IPS-18c (cell line): ENCODE data around the gene CADPS2.

Source experiments
- H3K4me3 ChIP-seq: 2 replicates; pipeline ENCODE4 v1.7.0; 2013; ENCODE audit warnings: low read depth, mild to moderate bottlenecking, low read length, moderate library complexity; ENCODE audit not compliant: insufficient read depth
- H3K9me3 ChIP-seq: one replicate; pipeline ENCODE4 v1.6.1; 2013; ENCODE audit warnings: mild to moderate bottlenecking, low read length, moderate library complexity; ENCODE audit not compliant: control insufficient read depth, insufficient read depth

The CADPS2 gene

DNA sequence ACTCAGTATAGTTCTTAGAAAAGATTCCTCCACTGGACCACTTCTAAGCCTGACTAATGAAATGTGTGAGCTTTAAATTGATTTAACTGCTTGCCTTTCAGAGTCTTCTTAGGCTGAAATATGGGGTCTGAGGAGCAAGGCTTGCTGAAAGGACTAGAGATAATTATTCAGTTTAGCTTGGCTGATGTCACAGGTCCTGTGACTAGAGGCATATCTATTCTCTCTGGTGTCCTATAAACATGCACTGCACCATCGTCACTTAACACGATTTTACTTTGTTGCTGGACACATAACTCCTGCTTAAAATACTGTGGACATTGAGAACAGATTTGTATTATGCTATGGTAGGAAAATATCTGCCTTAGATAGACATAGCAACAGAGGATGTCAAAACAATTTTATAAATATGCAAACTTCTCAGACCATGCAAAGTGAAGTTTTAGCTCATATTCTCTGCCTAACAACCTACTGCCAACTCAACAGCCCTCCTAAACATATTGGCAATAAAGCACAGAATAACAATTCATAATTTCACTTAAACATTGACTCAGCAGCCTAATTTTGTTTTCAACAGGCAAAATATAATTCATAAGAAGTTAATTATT lies 267.6 kb downstream of the CADPS2 start:
- H3K9me3 ChIP-seq: no peaks in the 10 kb centered on the region
- no peak overlapping the region for H3K4me3 ChIP-seq

DNA sequence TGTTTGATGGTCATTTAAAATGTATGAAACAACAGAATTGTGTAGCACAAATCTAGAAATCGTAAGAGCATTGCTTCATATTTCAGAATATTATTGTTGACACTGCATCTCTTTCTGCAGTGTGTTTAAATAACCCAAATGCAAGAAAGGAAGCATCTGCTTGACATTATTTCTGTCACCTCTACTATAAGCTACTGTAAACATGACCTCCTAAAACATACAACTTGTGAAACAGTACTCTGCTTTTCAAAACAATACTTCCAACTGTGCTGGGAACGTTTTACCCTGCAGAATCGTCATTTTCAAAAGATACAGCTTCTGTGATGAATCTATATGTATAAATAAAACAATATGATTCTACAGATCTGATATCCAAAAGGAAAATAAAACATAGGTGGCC lies 269.3 kb downstream of the CADPS2 start:
- Histone ChIP-seq H3K9me3 (no peaks in the 10 kb centered on the region), H3K4me3 (no peak overlapping the region)

GRCh38 chr7:122605929-122606328 lies 280.3 kb downstream of the CADPS2 start:
- no peak overlapping the region for H3K4me3 ChIP-seq
- no peaks in the 10 kb centered on the region for H3K9me3 ChIP-seq

DNA sequence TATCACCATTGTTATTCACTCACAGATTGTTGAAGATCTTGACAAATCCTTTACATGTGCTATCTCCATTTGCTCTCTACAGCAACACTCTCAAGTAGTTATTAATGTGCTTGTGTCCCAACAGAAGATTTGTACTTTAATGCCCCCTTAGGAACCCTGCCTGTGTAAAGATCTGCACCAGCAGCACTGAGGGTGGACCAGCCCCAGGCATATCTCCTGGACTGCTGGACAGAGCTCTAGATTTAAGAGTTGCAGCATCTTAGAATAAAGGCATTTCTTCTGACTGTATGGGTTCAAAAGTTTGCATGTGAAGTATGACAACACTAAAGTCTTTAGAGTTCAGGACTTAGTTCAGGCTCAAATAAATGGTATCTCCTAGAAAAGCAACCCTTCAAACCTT lies 282.0 kb downstream of the CADPS2 start:
- no peaks in the 10 kb centered on the region for H3K9me3 ChIP-seq
- H3K4me3 ChIP-seq: no peak overlapping the region

GRCh38 chr7:122602800-122603199 lies 283.5 kb downstream of the CADPS2 start:
- H3K9me3 ChIP-seq: no peaks in the 10 kb centered on the region
- H3K4me3 ChIP-seq: no peak overlapping the region

GRCh38 chr7:122600630-122601029 lies 285.6 kb downstream of the CADPS2 start:
- no peak overlapping the region for H3K4me3 ChIP-seq
- H3K9me3 ChIP-seq: no peaks in the 10 kb centered on the region

GRCh38 chr7:122600042-122600441 lies 286.2 kb downstream of the CADPS2 start:
- Histone ChIP-seq H3K9me3 (no peaks in the 10 kb centered on the region), H3K4me3 (no peak overlapping the region)

DNA sequence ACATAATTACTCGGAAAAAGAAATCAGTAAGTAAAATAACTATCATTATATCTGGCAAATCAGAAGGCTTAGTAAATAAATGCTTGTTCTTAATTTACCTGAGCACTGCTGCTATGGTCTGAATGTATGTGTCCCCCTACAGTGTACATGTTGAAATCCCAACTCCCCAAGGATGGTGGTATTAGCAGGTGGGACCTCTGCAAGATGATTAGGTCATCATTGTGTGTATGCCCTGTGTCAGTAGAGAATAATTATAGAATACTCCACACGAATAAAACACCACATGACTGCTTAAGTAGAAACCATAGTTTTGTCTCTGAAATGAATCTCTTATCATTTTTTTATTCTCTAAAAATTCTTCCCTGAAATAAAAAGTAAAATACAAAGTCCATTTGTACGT lies 289.0 kb downstream of the CADPS2 start:
- Histone ChIP-seq H3K9me3 (no peaks in the 10 kb centered on the region), H3K4me3 (no peak overlapping the region)

DNA sequence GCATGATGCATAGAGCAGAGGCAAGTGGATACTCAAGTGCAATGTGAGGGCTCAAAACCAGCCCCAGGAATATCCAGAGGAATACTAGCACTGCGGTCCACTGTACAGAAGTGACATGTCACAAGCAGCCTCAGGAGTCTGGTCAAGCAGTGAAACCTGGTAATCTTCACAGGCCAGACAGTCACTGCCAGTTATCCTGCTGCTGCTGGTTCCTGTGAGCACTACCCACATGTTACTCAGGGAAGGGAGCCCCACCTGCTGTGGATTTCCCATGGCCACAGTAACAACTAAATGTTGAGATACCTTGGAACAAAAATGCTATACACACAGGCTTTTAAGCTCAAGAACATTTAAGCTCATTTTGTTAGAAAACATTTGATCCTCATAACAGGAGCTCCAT lies 290.4 kb downstream of the CADPS2 start:
- no peak overlapping the region for H3K4me3 ChIP-seq
- no peaks in the 10 kb centered on the region for H3K9me3 ChIP-seq

DNA sequence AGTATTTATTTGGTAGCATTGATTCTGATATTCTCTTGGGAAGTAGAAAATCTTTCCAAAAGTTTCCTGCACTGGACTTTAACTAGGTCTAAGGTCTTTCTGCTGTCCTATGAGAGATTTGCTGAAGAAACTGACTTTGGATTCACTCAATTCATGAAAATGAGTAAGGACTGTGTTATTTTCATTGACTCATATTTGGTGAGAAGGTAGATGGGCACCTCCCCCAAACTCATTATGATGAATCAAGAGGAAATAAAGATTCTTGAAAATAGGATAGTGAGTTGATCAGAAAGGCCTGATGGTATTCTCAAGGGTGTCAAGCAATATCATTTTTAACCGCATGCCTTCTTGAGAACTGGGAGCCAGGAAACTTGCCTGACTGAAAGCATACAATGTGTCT lies 297.6 kb downstream of the CADPS2 start:
- Histone ChIP-seq H3K4me3 (no peak overlapping the region), H3K9me3 (no peaks in the 10 kb centered on the region)

- Histone ChIP-seq H3K4me3 (no peak overlapping the region), H3K9me3 (no peaks in the 10 kb centered on the region)
Measured at GRCh38 chr7:122584676-122585251, 301.5 kb downstream of the CADPS2 start.

DNA sequence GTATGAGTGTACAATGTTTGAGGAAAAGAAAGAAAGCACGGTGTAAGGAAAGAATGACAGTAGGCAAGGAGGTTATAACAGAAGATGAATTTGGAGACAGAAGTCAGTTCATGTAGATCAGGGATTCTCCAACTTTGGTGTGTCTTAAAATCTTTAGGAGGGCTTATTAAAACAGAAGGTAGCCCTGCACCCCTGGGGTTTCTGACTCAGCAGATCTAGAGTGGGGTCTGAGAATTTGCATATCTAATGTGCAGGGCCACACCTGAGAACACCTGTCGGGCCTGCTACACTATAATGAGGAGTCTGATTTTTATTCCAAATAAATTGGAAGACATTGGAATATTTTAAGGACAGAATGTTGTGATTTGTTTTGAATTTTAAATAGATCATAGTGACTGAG lies 307.9 kb downstream of the CADPS2 start:
- no peaks in the 10 kb centered on the region for H3K9me3 ChIP-seq
- H3K4me3 ChIP-seq: no peak overlapping the region

DNA sequence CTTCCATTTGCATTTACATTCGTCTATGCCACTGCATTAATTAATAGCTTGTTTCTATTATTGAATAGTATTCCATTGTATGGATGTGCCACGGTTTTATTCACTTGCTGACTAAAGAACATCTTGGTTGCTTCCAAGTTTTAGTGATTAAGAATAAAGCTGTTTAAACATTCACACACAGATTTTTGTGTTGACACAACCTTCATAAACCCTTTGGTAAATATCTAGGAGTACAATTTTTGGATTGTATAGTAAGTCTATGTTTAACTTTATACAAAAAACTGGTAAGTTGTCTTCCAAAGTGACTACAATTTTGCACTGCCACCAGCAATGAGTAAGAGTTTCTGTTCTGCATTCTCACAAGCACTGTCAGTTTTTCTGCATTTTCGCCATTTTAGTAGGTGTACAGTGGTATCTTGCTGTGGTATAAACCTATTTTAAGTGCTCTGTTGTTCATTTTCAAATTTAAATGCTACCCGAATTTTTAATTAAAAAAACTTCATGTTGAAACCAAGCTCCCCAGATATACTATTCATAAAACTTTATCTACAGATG lies 308.7 kb downstream of the CADPS2 start:
- Histone ChIP-seq H3K4me3 (no peak overlapping the region), H3K9me3 (no peaks in the 10 kb centered on the region)

GRCh38 chr7:122572706-122573105 lies 313.6 kb downstream of the CADPS2 start:
- H3K9me3 ChIP-seq: no peaks in the 10 kb centered on the region
- H3K4me3 ChIP-seq: no peak overlapping the region

GRCh38 chr7:122561326-122561725 lies 324.9 kb downstream of the CADPS2 start:
- no peak overlapping the region for H3K4me3 ChIP-seq
- H3K9me3 ChIP-seq: no peaks in the 10 kb centered on the region

DNA sequence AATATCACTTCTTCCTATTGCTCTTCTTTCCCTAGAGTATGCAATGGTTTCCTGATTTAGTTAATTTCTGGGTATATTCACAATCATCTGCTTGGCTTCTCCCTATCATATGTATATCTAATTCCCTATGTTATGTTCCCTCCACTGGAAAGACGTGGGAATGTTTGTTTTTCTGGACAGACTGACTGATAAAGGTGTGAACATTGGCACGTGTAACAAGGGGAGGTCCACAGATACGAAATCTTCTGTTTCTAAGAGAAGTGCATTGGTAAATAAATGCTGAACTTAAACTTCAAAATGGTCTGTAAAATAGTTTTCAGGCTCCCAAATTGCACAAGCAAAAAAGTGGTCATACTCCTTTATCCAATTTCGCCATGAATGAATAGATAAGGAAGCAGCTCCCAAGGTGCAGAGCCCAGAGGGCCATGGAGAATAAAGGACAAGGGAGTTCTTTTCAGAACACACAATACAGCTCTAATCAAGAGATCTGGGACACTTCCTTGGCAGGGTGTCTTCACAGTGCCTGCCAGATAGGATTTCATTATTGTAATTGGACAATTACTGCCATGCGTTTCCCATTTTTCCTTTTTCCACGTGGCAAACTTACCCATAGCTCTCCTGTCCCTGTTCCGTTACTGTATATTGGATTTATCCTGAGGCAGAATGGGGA lies 329.3 kb downstream of the CADPS2 start:
- no peak overlapping the region for H3K4me3 ChIP-seq
- H3K9me3 ChIP-seq: no peaks in the 10 kb centered on the region

DNA sequence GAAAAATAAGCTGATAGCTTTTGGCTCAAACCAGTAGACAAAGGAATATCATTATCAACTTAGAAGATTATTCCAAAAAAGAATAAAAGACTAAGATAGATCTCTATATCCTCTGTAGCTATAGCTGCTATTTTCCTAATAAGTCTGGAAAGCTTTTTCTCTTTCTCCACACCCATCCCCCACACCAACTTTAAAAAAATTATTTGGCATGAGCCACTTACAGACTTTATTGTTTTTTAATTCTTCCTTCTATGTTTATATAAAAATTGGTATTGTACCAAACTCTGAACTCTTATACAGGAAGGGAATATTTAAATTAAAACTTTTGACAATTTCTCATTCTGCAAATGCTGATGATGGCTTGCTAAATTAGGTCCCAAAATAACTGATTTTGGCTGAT lies 330.0 kb downstream of the CADPS2 start:
- no peaks in the 10 kb centered on the region for H3K9me3 ChIP-seq
- no peak overlapping the region for H3K4me3 ChIP-seq

DNA sequence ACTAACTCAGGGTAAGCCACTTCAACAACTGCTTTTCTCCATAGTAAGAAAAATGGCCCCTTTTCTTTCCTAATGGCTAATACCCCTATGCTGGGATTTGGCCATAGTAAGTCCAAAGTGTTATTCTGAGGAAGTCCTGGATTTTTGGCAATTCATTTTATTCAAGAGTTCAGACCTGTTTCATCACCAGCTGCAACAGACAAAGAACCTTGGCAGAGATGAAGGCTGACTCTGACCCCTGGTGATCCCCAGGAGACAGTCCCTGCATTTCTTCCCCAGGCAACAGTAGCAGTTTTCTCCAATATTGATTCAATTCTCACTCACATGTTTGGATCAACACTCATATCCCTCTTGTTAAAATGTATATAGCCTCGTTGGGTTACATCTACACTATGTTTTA lies 332.5 kb downstream of the CADPS2 start:
- Histone ChIP-seq H3K9me3 (no peaks in the 10 kb centered on the region), H3K4me3 (no peak overlapping the region)
